GM18909 (cell line): Measurements from ENCODE around the gene C6orf47.

Source experiments
- ATAC-seq: cut with Tn5 transposase; IDR thresholded peaks from one replicate; pipeline ENCODE4 v1.9.1; 2021; ENCODE audit warnings: mild to moderate bottlenecking; ENCODE audit not compliant: unreplicated experiment, poor library complexity

The C6orf47 gene

GRCh38 chr6:31689249-31690110, 28.9 kb upstream of the C6orf47 start:
- no peak for ATAC-seq

GRCh38 chr6:31687860-31688693, 27.5 kb upstream of the C6orf47 start:
- no peak for ATAC-seq

- no peak for ATAC-seq
Observed at GRCh38 chr6:31687321-31687720, 26.7 kb upstream of the C6orf47 start.

GRCh38 chr6:31686483-31686882, 25.9 kb upstream of the C6orf47 start:
- no peak for ATAC-seq

- ATAC-seq = no peak
Observed at GRCh38 chr6:31683591-31683990, 23.0 kb upstream of the C6orf47 start.

- no peak for ATAC-seq
Observed at GRCh38 chr6:31681135-31681671, 20.6 kb upstream of the C6orf47 start.

GRCh38 chr6:31680226-31681134, 19.9 kb upstream of the C6orf47 start, which contains the start of gene LY6G5C:
Gene LY6G5C (minus strand): TSS chr6:31681067. CDS start chr6:31680373, 694 bp downstream.
- ATAC-seq = no peak

- ATAC-seq = no peak
Observed at GRCh38 chr6:31677955-31678354, 17.4 kb upstream of the C6orf47 start.

- ATAC-seq = no peak
Observed at GRCh38 chr6:31676904-31677303, 16.3 kb upstream of the C6orf47 start.

- no peak for ATAC-seq
Observed at GRCh38 chr6:31676322-31676903, 15.8 kb upstream of the C6orf47 start.

GRCh38 chr6:31669676-31670075, 9.1 kb upstream of the C6orf47 start, which contains the start of gene LY6G5B:
Gene LY6G5B (plus strand): TSS chr6:31669976. CDS start chr6:31670951, 975 bp downstream.
- ATAC-seq = no peak

GRCh38 chr6:31666337-31666965, 5.9 kb upstream of the C6orf47 start:
- no peak for ATAC-seq

GRCh38 chr6:31665501-31666336, 5.1 kb upstream of the C6orf47 start, which contains the start of gene CSNK2B:
Gene CSNK2B (plus strand): TSS chr6:31666080. CDS start chr6:31666832, 752 bp downstream.
- peak; percentile 79 for ATAC-seq

- ATAC-seq = peak; percentile 31
Observed at GRCh38 chr6:31664790-31665500, 4.4 kb upstream of the C6orf47 start, which contains the start of gene GPANK1. Gene GPANK1 (minus strand): TSS chr6:31664997. CDS start chr6:31664478, 519 bp downstream.

- no peak for ATAC-seq
Observed at GRCh38 chr6:31663961-31664789, 3.6 kb upstream of the C6orf47 start.
